Measurements from ENCODE around the gene PTPN11.
A peak's percentile ranks its signal among the peaks of the same experiment; 100 is the strongest.
"Not testable (repeated sequence)": the region's sequence is repeated elsewhere in the genome, so short reads cannot be mapped to it uniquely, and the experiment has no call there.

Gene PTPN11

GRCh38 chr12:112409064-112409905 is 9.5 kb upstream of the PTPN11 start, which contains the start of gene RPL6:
Gene RPL6, minus strand, starts transcription at chr12:112409605. Its CDS starts 949 bp downstream, at chr12:112408656.
- FAIRE-seq (no peak), DNase-seq (ENCODE audit: low spot score) (peak; percentile 81)

DNA sequence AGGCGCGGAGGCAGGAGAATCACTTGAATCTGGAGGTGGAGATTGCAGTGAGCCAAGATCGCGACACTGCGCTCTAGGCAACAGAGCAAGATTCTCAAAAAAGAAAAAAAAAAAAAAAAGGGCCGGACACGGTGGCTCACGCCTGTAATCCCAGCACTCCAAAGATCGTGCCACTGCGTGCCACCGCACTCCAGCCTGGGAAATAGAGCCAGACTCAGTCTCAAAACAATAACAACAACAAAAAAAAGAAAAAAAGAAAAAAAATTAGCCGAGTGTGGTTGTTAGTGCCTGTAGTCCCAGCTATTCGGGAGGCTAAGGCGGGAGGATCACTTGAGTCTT is 8.9 kb upstream of the PTPN11 start:
- DNase-seq (ENCODE audit: low spot score) (no peak), FAIRE-seq (no peak)

GRCh38 chr12:112413855-112414625 is 4.7 kb upstream of the PTPN11 start:
- DNase-seq (ENCODE audit: low spot score) (no peak), FAIRE-seq (no peak)

GRCh38 chr12:112415457-112415856 is 3.3 kb upstream of the PTPN11 start:
- not testable (repeated sequence) for FAIRE-seq; DNase-seq (ENCODE audit: low spot score)

GRCh38 chr12:112418273-112418607 is 507 bp upstream of the PTPN11 start:
- no peak for FAIRE-seq
- DNase-seq (ENCODE audit: low spot score), result no peak

- DNase-seq (ENCODE audit: low spot score) (peak; percentile 55), FAIRE-seq (no peak)
Observed at GRCh38 chr12:112419297-112420133, 768 bp downstream of the PTPN11 start.

GRCh38 chr12:112420740-112421139 is 2.0 kb downstream of the PTPN11 start:
- FAIRE-seq (no peak), DNase-seq (ENCODE audit: low spot score) (no peak)

DNA sequence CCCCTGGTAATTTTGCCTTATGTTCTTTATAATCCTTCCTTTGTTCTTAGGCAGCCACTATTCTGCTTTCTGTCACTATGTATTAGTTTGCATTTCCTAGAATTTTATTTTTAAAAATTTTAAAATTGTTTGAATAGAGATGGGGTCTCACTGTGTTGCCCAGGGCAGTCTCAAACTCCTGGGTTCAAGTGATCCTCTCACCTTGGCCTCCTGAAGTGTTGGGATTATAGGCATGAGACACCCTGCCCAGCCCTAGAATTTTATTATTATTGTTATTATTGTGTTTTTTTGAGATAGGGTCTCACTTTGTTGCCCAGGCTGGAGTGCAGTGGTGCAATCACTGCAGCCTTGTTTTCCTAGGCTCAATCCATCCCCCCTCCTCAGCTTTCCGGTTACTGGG is 2.6 kb downstream of the PTPN11 start:
- FAIRE-seq (no peak), DNase-seq (ENCODE audit: low spot score) (no peak)

DNA sequence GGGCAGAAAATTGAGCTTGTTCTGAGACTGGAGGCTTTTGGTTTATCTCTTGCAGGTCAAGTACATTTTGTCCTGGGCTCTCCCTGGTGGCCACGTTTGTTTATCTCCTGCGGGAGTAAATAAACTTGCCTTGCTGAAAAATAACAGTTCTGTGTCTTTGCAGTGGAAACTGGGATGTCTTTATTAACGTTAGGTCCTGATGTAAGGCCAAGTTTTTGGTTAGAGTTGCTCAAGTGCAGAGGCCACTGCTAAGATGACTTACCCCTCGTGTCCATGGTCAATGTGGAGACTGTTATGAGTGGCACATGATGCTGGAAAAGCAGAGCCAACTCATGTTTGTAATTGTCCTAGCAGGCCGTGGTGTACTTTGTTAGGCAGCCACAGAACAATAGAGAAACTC is 3.8 kb downstream of the PTPN11 start:
- FAIRE-seq, result no peak

GRCh38 chr12:112424126-112424525 is 5.4 kb downstream of the PTPN11 start:
- FAIRE-seq (no peak), DNase-seq (ENCODE audit: low spot score) (no peak)

More for the DNA sequence above, 3.8 kb downstream of the PTPN11 start:
- no peak for DNase-seq (ENCODE audit: low spot score)

- DNase-seq (ENCODE audit: low spot score), result no peak
- no peak for FAIRE-seq
Observed at GRCh38 chr12:112425582-112426382, 7.0 kb downstream of the PTPN11 start.

DNA sequence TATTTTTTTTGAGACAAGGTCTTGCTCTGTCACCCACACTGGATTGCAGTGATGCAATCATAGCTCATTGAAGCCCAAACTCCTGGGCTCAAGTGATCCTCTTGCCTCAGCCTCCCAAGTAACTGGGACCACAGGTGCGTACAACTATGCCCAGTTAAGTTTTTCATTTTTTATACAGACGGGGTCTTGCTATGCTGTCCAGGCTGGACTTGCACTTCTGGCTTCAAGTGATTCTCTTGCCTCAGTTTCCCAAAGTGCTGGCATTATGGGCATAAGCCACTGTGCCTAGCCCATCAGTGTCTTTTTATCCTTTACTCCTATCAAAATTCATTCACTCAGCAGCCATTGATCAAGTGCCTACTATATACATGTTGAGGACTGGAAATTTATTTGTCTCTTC is 9.0 kb downstream of the PTPN11 start:
- FAIRE-seq, result no peak
- no peak for DNase-seq (ENCODE audit: low spot score)

GRCh38 chr12:112430929-112431328 is 12.2 kb downstream of the PTPN11 start:
- DNase-seq (ENCODE audit: low spot score) (no peak), FAIRE-seq (no peak)

- DNase-seq (ENCODE audit: low spot score) (no peak), FAIRE-seq (no peak)
Observed at GRCh38 chr12:112431965-112432364, 13.2 kb downstream of the PTPN11 start.

GRCh38 chr12:112433551-112433950 is 14.8 kb downstream of the PTPN11 start:
- DNase-seq (ENCODE audit: low spot score) (no peak), FAIRE-seq (no peak)

DNA sequence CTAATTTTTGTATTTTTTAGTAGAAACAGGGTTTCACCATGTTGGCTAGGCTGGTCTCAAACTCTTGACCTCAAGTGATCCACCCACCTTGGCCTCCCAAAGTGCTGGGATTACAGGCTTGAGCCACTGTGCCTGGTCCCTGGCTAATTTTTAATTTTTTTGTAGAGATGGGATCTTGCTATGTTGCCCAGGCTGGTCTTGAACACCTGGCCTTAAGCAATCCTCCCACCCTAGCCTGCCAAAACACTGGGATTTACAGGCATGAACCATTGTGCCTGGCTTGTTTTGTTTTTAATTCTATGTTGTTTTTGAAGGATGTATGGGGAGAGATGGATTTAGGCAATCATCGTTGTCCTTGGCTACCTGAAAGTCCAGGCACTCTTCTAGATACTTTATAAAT is 19.9 kb downstream of the PTPN11 start:
- not testable (repeated sequence) for FAIRE-seq; DNase-seq (ENCODE audit: low spot score)

DNA sequence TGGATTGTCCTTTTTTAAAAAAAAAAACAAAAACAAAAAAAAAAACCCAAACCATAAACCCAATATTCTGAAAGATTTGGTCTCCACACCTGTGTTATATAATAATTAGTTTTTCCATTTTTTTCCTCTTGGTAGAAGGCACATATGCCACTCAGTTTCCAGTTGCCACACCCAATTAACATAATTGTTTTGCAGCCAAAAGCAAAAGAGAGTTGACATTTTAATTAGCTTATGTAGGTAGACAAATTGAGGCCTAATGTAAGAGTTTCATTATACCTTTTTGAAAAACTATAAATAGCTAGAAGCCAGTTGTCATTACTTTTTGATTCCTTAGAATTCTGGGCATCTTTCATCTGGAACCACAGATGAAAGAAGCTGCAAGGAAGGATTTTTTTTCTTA is 21.0 kb downstream of the PTPN11 start:
- FAIRE-seq (no peak), DNase-seq (ENCODE audit: low spot score) (no peak)

GRCh38 chr12:112440653-112441052 is 21.9 kb downstream of the PTPN11 start:
- DNase-seq (ENCODE audit: low spot score); FAIRE-seq: not testable (repeated sequence)

DNA sequence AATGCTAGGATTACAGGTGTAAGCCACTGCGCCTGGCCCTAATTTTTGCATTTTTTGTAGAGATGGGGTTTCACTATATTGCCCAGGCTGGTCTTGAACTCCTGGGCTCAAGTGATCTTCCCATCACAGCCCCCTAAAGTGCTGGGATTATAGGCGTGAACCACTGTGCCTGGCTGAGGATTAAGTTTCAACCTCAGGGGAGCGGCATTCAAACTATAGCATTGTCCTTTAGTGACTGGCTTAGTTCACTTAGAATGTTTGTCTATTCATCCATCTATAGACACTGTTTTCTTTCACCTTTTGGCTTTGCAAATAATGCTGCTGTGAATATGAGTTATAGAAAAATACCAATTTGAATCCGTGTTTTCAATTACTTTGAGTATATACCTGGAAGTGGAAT is 25.2 kb downstream of the PTPN11 start:
- FAIRE-seq (no peak), DNase-seq (ENCODE audit: low spot score) (no peak)

- DNase-seq (ENCODE audit: low spot score), result no peak
- FAIRE-seq, result no peak
Observed at GRCh38 chr12:112446008-112446725, 27.4 kb downstream of the PTPN11 start.

Data from RCC 7860 (cell line).